GM21526 (cell line): Measurements from ENCODE around the gene GET4.

Experiments used
- ATAC-seq: cut with Tn5 transposase; IDR thresholded peaks from one replicate; pipeline ENCODE4 v1.9.1; 2021; ENCODE audit warnings: moderate library complexity; ENCODE audit not compliant: unreplicated experiment, low FRiP score

GET4 gene

DNA sequence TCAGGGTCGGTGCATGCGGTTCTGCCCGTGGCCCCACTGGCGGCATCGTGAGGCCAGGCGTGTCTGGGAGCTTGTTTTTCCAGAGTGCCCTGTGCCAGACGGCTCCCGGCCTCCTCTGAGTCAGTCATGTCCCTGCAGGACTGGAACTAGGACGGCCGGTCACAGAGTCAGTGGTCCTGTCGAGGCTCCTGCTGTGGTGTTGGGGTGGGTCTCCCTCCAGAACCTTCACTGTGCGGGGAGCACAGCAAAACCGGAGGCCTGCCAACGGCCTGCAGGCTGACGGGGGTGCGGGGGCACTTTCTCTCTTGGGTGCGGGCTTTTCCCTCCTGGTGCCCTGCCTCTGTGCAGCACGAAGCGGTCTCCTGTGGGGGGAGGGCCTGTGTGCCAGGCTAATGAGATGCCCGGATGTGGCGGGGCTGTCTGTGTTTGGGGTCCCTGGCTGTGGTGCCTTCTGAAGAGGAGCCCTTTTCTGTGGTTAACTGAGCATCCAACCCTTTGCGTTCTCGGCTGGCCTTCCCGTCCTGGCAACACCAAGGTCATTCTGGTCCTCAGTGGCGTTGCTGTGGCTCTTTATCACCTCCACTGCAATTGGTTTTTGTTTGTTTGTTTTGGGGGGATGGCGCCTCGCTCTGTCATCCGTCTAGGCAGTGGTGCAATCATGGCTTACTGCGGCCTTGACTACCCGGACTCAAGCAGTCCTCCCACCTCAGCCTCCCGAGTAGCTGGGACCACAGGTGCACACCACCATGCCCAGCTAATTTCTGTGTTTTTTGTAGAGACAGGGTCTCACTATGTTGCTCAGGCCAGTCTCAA, 8.0 kb downstream of the GET4 start:
- no peak for ATAC-seq

DNA sequence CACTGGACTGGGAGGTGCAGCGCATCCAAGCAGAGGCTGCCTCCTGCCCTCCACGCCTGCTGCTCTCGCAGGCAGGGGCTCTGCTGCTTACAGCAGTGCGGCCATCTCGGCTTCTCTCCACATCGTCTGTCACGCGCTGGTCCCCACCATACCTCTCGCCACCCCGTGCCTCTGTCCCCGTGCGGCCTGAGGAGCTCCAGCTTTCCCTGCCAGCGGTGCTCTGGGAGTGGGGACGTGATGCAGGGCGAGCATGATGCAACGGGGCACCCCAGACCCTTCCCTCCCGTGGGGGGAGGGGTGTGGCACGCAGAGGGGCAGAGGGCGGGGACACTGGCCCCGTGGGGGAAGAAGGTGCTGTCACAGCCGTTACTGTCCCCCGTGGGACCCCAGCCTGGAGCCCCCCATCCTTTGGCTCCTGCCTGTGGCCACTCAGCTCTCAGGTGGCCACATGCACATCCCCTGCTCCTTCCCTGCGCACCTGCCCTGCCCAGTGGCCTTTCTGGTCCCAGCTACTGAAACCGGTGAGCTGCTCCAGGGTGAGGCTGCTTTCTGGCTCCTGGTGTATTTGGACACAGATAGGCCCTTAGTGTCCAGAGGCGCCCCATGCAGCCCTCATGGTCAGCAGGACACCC, 9.0 kb downstream of the GET4 start:
- ATAC-seq = no peak

DNA sequence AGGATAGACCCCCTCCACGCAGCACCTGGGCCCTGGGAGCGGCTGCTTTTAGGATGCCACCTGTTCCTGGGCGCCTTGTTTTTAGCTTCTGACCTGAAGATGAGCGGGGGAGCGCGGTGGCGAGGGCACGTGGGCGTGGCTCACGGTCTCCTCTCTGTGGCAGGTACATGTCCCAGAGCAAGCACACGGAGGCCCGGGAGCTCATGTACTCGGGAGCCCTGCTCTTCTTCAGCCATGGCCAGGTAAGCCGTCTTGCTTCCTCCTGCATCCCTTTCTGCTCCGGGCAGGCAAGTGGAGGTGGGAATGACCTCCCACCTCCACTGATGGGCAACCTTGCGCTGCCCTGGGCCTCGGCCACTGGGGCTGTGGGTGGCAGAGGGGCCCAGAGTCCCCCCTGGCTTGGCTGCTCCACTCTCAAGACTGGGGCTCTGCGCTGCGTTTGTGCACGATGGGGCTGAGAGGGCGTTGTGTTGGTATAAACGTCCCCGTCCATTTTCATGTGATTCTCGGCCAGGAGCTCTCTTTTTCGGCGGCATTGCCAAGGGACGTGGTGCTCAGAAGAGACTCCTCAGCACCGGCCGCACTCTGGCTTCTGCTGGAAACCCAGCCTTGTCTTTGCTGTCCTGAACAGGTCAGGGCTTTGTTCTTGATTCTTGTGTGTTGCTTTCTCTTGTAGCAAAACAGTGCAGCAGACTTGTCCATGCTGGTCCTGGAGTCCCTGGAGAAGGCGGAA, 9.7 kb downstream of the GET4 start:
- ATAC-seq = no peak

GRCh38 chr7:886626-887487, 10.5 kb downstream of the GET4 start:
- no peak for ATAC-seq

DNA sequence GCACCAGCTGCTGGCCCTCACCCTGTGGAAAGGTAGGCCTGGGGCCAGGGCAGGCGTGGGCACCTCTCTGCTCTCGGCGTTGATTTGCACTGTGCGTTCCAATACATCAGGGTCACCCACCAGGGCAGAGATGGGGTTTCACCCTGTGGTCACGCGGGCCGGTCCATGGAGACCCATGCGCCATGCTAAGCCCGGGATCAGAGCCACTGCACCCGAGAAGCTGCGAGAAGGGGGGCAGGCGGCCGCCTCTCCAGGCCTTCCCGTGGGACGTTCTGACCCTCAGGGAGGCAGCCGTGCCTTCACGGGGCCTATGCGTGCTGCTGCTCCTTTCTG, 11.1 kb downstream of the GET4 start:
- ATAC-seq = no peak

GRCh38 chr7:888081-889024, 12.0 kb downstream of the GET4 start:
- ATAC-seq = no peak

GRCh38 chr7:889025-889390, 12.7 kb downstream of the GET4 start:
- ATAC-seq = no peak

GRCh38 chr7:889391-889790, 13.0 kb downstream of the GET4 start:
- no peak for ATAC-seq

DNA sequence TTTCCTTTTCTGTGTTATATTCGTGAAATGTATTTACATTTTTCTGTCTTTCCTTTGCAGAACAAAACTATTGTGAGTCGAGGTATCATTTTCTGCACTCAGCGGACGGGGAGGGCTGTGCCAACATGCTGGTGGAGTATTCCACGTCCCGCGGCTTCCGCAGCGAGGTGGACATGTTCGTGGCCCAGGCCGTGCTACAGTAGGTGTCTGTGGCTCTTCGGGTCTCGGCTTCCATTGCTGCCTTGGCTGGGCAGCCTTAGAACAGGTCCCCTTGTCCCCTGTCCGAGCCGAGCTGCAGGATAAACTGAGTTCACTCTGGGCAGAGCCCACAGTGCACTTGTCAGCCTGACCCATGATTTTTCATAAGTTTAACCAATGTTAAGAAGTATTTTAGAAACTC, 14.5 kb downstream of the GET4 start:
- no peak for ATAC-seq

DNA sequence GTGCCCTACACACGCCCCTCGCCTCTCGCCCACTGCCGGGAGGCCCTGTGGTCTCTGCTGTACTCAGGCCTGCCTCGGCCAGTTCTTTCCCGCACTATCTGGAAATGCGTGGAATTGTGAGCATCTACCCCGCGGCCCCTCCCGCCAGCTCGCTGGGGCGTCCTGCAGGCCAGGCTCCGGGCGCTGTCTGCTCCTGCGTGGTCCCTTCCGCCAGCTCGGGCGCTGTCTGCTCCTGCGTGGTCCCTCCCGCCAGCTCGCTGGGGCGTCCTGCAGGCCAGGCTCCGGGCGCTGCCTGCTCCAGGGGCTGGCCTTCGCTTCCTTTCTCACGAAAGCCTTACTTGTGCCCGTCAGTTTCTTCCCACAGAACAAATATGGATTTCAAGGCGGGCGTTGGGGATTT, 14.9 kb downstream of the GET4 start:
- ATAC-seq = no peak

- no peak for ATAC-seq
Observed at GRCh38 chr7:891805-892204, 15.5 kb downstream of the GET4 start.

DNA sequence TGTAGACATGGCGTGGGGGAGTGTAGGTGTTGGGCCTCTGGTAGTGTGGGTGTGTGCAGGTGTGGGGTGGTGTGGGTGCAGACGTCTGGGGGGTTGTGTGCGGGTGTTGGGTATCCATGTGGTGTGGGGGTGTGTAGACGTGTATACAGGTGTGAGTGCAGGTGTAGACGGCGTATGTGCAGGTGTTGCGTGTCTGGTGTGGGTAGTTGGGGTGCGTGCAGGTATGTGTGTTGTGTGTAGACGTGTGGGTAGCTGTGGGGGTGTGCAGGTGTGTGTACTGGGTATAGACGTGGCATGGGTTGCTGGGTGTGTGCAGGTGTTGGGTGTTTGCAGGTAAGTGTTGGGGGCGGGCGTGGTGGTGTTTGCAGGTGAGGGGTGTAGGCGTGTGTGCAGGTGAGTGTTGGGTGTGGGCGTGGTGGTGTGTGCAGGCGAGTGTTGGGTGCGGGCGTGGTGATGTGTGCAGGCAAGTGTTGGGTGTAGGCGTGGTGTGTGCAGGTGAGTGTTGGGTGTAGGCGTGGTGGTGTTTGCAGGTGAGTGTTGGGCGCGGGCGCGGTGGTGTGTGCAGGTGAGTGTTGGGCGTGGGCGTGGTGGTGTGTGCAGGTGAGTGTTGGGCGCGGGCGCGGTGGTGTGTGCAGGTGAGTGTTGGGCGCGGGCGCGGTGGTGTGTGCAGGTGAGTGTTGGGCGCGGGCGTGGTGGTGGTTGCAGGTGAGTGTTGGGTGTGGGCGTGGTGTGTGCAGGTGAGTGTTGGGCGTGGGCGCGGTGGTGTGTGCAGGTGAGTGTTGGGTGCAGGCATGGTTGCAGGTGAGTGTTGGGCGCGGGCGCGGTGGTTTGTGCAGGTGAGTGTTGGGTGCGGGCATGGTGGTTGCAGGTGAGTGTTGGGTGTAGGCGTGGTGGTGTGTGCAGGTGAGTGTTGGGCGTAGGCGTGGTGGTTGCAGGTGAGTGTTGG, 16.6 kb downstream of the GET4 start:
- ATAC-seq = no peak

GRCh38 chr7:893686-894085, 17.3 kb downstream of the GET4 start:
- ATAC-seq = no peak

DNA sequence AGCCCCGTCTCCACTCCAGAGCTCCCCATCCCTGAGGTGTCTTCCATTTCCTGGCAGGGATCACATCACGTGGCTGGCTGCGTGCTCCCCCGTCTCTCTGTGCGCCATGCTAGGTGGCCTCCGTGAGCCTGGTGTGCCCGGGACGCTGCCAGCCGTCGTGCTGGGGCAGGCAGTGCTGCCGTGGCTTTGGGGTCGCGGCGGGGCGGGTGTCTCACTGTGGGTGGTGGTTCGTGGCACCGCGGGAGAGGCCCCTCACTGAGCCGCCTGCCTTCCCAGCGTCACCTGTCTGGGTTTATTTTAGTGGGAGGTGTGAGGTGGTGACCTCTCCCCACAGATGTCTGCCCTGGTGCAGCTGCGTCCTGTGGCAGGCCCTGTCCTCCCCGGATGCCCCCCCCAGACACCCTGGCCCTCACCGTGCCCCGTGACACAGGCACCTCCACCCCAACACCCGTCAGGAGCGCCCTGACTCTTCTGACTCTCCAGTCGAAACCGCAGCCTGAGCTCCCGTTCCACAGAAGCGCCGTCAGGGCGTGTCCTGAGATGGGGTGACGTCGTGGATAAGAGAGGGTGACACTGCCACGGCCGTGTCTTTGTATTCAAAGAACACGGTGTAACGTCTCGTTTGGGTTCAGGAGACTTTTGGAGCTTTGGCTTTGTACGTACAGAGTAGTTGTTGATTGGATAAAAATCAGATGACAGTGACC, 18.0 kb downstream of the GET4 start:
- ATAC-seq = no peak

DNA sequence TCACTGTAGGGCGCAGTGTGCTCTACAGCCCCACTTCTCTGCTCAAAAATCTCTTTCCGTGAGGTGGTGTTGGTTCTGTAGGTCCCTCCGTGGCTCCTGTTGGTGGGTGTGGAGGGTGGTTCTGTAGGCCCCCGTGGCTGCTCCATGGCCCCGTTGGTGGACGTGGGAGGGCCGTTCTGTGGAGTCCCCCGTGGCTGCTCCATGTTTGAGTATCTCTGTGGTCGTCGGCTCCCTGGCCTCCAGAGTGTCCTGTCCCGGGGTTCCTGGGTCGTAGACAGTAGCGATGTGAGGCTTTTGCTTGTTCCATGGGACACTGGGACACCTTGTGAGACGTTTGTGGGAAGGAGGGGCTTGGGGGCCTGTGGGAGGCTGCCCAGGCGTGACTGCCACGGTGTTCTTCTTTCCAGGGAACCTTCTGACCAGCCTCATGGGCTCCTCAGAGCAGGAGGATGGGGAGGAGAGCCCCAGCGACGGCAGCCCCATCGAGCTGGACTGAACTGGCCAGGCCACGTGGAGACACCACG, 18.6 kb downstream of the GET4 start:
- ATAC-seq = no peak

DNA sequence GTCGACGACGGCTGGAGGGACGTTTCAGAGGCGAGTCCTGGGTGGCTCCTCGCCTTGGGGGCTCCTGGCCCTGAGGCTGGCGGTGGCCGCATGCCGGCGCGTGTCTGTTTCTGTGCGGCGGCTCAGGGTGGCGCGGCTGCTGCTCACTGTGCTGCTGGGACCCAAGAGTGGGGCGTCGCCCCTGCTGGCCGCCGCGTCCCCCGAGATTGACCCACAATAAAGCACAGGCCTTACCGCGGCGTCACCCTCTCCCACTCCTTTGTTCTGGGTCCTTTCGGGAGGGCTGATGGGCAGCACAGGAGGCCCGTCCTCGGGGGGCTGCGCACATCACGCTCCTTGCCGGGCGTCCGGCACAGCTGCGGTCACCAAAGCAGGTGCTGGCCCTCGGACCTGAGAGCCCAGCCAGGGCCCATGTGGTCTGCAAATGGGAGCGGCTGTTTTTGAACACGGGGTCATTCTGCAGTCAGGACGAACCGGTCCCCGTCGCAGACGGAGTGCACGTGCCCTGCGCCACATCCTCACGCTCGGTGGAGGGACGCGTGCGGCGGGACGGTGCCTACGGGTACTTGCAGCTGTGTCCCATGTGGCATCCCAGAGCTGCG, 19.2 kb downstream of the GET4 start:
- no peak for ATAC-seq

DNA sequence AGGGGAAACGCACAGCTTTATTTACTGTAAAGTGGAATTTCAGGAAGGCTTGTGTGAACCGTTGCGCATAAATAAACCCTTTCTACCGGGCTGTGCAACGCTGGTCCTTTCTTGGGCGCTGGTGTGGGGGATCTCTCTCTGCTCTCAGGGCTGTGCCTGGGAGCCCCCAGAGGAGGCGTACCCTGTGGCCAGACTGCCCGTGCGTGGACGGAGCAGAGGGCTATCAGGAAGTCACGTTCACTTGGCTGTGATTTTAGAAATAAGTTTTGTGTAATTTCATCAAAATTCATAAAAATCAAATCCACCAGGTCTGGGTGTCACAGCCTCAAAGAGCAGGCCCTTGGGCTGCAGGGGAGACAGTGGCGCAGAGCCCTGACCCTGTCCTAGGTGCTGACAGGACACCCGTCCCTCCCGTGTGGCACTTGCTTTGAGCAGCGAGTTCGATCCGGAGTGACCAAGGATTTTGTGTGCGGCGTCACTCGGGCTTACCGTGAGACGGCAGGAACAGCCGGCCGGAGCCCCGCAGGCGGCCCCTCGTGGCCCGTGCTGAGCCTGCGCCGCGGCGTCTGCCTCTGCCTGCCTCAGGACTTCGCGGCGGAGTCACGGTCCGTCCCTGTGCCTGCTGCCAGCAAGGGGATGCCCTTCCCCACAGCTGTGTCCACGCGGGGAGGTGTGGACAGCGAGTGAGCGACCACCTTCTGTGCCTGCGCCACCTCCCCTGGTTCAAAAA, 20.2 kb downstream of the GET4 start:
- ATAC-seq = no peak
